Keratinocyte (primary cell): Measurements from ENCODE around the gene FNDC3B. TPM values are rescaled to one million over a fixed set of nuclear protein-coding genes. Genes with fewer than 3 reads are reported as not detected.

Experiments
- DNase-seq: peaks from one replicate; pipeline ENCODE4 v3.0.0-alpha.2; 2011; ENCODE audit warnings: low read depth, missing footprints, low spot score
- FAIRE-seq: peaks from 2 replicates; lab custom pipeline; 2011; peaks lifted over from hg19 to GRCh38; lab: Jason Lieb, UNC
- H2AFZ ChIP-seq: 2 replicates; pipeline ENCODE4 v1.6.0; 2012; ENCODE audit warnings: low read length, control low read depth, inconsistent platforms; ENCODE audit not compliant: control insufficient read depth
- H3K27ac ChIP-seq: 2 replicates; pipeline ENCODE4 v1.5.1; 2011; ENCODE audit warnings: low read length; ENCODE audit not compliant: control insufficient read depth, insufficient read depth
- H3K27me3 ChIP-seq: 3 replicates; pipeline ENCODE4 v1.6.0; 2011; ENCODE audit warnings: low read length; ENCODE audit not compliant: control insufficient read depth, insufficient read depth; ENCODE audit errors: extremely low read depth
- H3K36me3 ChIP-seq, 2 experiments: 2 replicates in 1 of 2; 3 replicates in 1 of 2; pipeline ENCODE4 v1.5.1; 2011; ENCODE audit warnings: low read length in 2 of 2, mild to moderate bottlenecking in 1 of 2; ENCODE audit not compliant: control insufficient read depth in 2 of 2, insufficient read depth in 2 of 2; ENCODE audit errors: extremely low read depth in 1 of 2
- H3K4me1 ChIP-seq: 3 replicates; pipeline ENCODE4 v1.5.1; 2011; ENCODE audit warnings: low read length; ENCODE audit not compliant: control insufficient read depth, insufficient read depth; ENCODE audit errors: extremely low read depth
- H3K4me2 ChIP-seq: 3 replicates; pipeline ENCODE4 v1.6.0; 2011; ENCODE audit warnings: low read depth, low read length; ENCODE audit not compliant: control insufficient read depth, insufficient read depth; ENCODE audit errors: extremely low read depth
- H3K4me3 ChIP-seq, 3 experiments: fragments of 200-600 bp in 1 of 3; sonication (generic) in 1 of 3; 2 replicates in 2 of 3; 3 replicates in 1 of 3; pipeline ENCODE4 v1.5.1; 2011 to 2016; ENCODE audit warnings: low read length in 3 of 3, mild to moderate bottlenecking in 3 of 3, control low read depth in 2 of 3, inconsistent platforms in 1 of 3, low read depth in 1 of 3, mixed read lengths in 1 of 3, mixed run types in 1 of 3, moderate library complexity in 1 of 3; ENCODE audit not compliant: control insufficient read depth in 2 of 3, insufficient read depth in 2 of 3; ENCODE audit errors: extremely low read depth in 1 of 3
- H3K79me2 ChIP-seq: 2 replicates; pipeline ENCODE4 v1.6.0; 2012; ENCODE audit warnings: low read length; ENCODE audit not compliant: control insufficient read depth, insufficient read depth
- H3K9ac ChIP-seq: 3 replicates; pipeline ENCODE4 v1.6.0; 2011; ENCODE audit warnings: low read length; ENCODE audit not compliant: control insufficient read depth, insufficient read depth; ENCODE audit errors: extremely low read depth
- H3K9me1 ChIP-seq: 3 replicates; pipeline ENCODE4 v1.6.0; 2011; ENCODE audit warnings: low read length; ENCODE audit not compliant: control insufficient read depth, insufficient read depth; ENCODE audit errors: extremely low read depth
- H3K9me3 ChIP-seq: 2 replicates; pipeline ENCODE4 v1.5.1; 2012; ENCODE audit warnings: low read depth, low read length; ENCODE audit not compliant: control insufficient read depth
- H4K20me1 ChIP-seq: 3 replicates; pipeline ENCODE4 v1.6.0; 2011; ENCODE audit warnings: low read length; ENCODE audit not compliant: control insufficient read depth, insufficient read depth; ENCODE audit errors: extremely low read depth
- CTCF ChIP-seq, 3 experiments: IDR thresholded peaks in 1 of 3; conservative IDR thresholded peaks in 1 of 3; optimal IDR thresholded peaks in 1 of 3; 2 replicates in 2 of 3; 3 replicates in 1 of 3; pipeline versions ENCODE3 to v1.5.1; 2011; ENCODE audit warnings: low read length in 3 of 3, mild to moderate bottlenecking in 3 of 3, moderate library complexity in 2 of 3, control low read depth in 1 of 3, inconsistent platforms in 1 of 3; ENCODE audit not compliant: insufficient read depth in 2 of 3; ENCODE audit errors: extremely low read depth in 1 of 3
- EZH2 ChIP-seq: IDR thresholded peaks from one replicate; pipeline ENCODE4 v1.6.1; 2012; ENCODE audit warnings: inconsistent platforms, mild to moderate bottlenecking, low read length, moderate library complexity
- dilution Hi-C: fragments of 300-500 bp; cut with MboI; formaldehyde crosslinking; loops from one replicate; pipeline ENCODE4 v1.7.0; 2020; ENCODE audit warnings: low sequenced_read_pairs; ENCODE audit not compliant: extremely low pct_ligation_motif_present
- polyA plus RNA-seq, 5 experiments: library from polyadenylated mRNA; depleted of rRNA in 3 of 5; stranded (reverse) in 3 of 5; stranded (forward) in 1 of 5; unstranded in 1 of 5; fragments of >200 nt; gene quantifications; 1 replicate in 1 of 5; 2 replicates in 3 of 5; 3 replicates in 1 of 5; pipeline versions ENCODE4 v1.2.1 to v1.2.3, GENCODE V29; 2011 to 2012; ENCODE audit warnings: missing spikeins in 2 of 5, low read depth in 1 of 5, low replicate concordance in 1 of 5

Gene FNDC3B
- polyA plus RNA-seq, 1 donor (not counting 4 experiments of a cell fraction or from before 2014, with no cell fraction given): 31.4 TPM

GRCh38 chr3:172279191-172279640 lies 239.8 kb downstream of the FNDC3B start:
- H3K4me1 ChIP-seq: peaks cover 8% of the 10 kb centered on the region

GRCh38 chr3:172279974-172280373 lies 240.6 kb downstream of the FNDC3B start:
- H3K36me3 ChIP-seq: peaks cover 0 to 3% of the 10 kb centered on the region in 2 experiments
- no peak for TF ChIP-seq EZH2
- no peak for TF ChIP-seq CTCF (optimal IDR thresholded peaks at IDR 0.05 in 1 of 3, IDR thresholded peaks at IDR 0.05 in 1 of 3, conservative IDR thresholded peaks at IDR 0.05 in 1 of 3; ENCODE audit: extremely low read depth in 1 of 3, insufficient read depth in 2 of 3, low read length in 3 of 3)
- peaks cover 8% of the 10 kb centered on the region for H3K4me1 ChIP-seq
- DNase-seq (no peak), FAIRE-seq (no peak)
- no peaks in the 10 kb centered on the region for H3K9me3 ChIP-seq
- H2AFZ ChIP-seq: no peak overlapping the region
- no peaks in the 10 kb centered on the region for H3K27me3 ChIP-seq
- H3K79me2 ChIP-seq: peaks cover 16% of the 10 kb centered on the region
- H3K9ac ChIP-seq: no peak overlapping the region
- no peaks in the 10 kb centered on the region for H3K9me1 ChIP-seq
- H4K20me1 ChIP-seq: no peaks in the 10 kb centered on the region
- no peak overlapping the region for H3K4me2 ChIP-seq
- dilution Hi-C loops: no loop called here
- no peak overlapping the region for H3K4me3 ChIP-seq
- H3K27ac ChIP-seq: no peak overlapping the region

More at GRCh38 chr3:172279191-172279640, 239.8 kb downstream of the FNDC3B start:
- TF ChIP-seq CTCF (optimal IDR thresholded peaks at IDR 0.05 in 1 of 3, IDR thresholded peaks at IDR 0.05 in 1 of 3, conservative IDR thresholded peaks at IDR 0.05 in 1 of 3; ENCODE audit: extremely low read depth in 1 of 3, insufficient read depth in 2 of 3, low read length in 3 of 3) (no peak), EZH2 (no peak)
- Histone ChIP-seq H3K27ac (no peak overlapping the region), H3K4me2 (no peak overlapping the region), H3K9me1 (no peaks in the 10 kb centered on the region), H3K79me2 (peaks cover 12% of the 10 kb centered on the region), H3K36me3 (peaks cover 0 to 4% of the 10 kb centered on the region in 2 experiments), H3K4me3 (no peak overlapping the region), H2AFZ (no peak overlapping the region), H3K9me3 (no peaks in the 10 kb centered on the region), H3K27me3 (no peaks in the 10 kb centered on the region), H4K20me1 (no peaks in the 10 kb centered on the region), H3K9ac (no peak overlapping the region)
- dilution Hi-C loops: no loop called here
- DNase-seq (no peak), FAIRE-seq (no peak)
